Testis (tissue), 3 donors: ENCODE data around the gene STAMBPL1. TPM values are rescaled to one million over a fixed set of nuclear protein-coding genes. Genes with fewer than 3 reads are reported as not detected.

Experiments
- DNase-seq: peaks from one replicate; pipeline ENCODE4 v3.0.0-alpha.2; 2019
- H3K27ac ChIP-seq, 2 donors: fragments of 200-600 bp; sonication (generic); one replicate each; pipeline ENCODE4 v1.5.1; 2019
- H3K27me3 ChIP-seq: fragments of 200-600 bp; sonication (generic); one replicate; pipeline ENCODE4 v1.5.1; 2019
- H3K36me3 ChIP-seq: fragments of 200-600 bp; sonication (generic); one replicate; pipeline ENCODE4 v1.5.1; 2017; ENCODE audit warnings: low read depth; ENCODE audit errors: missing control alignments
- H3K4me1 ChIP-seq: fragments of 200-600 bp; sonication (generic); one replicate; pipeline ENCODE4 v1.5.1; 2019
- H3K4me3 ChIP-seq, 2 donors: fragments of 200-600 bp; sonication (generic); one replicate each; pipeline ENCODE4 v1.5.1; 2017 to 2019
- H3K9me3 ChIP-seq: fragments of 200-600 bp; sonication (generic); one replicate; pipeline ENCODE4 v1.5.1; 2017
- CTCF ChIP-seq, 3 experiments: fragments of 450-650 bp in 2 of 3; fragments of 200-600 bp in 1 of 3; sonication (generic) in 1 of 3; IDR thresholded peaks; one replicate each; pipeline ENCODE4 v1.5.1; 2016 to 2019; ENCODE audit warnings: antibody characterized with exemption in 3 of 3, mild to moderate bottlenecking in 2 of 3, moderate library complexity in 1 of 3
- POLR2A ChIP-seq: fragments of 450-650 bp; IDR thresholded peaks from one replicate; pipeline ENCODE4 v1.6.1; 2017; ENCODE audit warnings: antibody characterized with exemption, mild to moderate bottlenecking, moderate library complexity
- WGBS, 2 donors: methylation state at CpG; one replicate each; pipeline ENCODE4 v1.1.5; 2018; 5-methylcytosine and 5-hydroxymethylcytosine counted together
- intact Hi-C: fragments of 100-400 bp; cut with DNase I; formaldehyde crosslinking; loops from one replicate; pipeline ENCODE4 v1.15.1; 2023; ENCODE audit warnings: low total_unique reads
- polyA plus RNA-seq: library from polyadenylated mRNA; stranded (reverse); fragments of 350-450 nt; fragmentation: Illumina TruSeq; extraction: RNeasy Lipid Tissue Mini Kit (QIAGEN cat#74804); gene quantifications from one replicate; pipeline ENCODE4 v1.2.3, GENCODE V29; 2014; ENCODE audit warnings: low read depth, low replicate concordance; ENCODE audit not compliant: insufficient read depth
- total RNA-seq, 2 donors: library from RNA; depleted of rRNA; stranded (reverse); fragments of >200 nt; gene quantifications; one replicate each; pipeline ENCODE4 v1.2.3, GENCODE V29; 2016

STAMBPL1 gene
- total and polyA plus RNA-seq, 3 donors from 2014 or later = 20.0 to 37.5 (median 32.3) TPM

- intact Hi-C loops = no loop called here
- H3K36me3 ChIP-seq = no peaks in the 10 kb centered on the region
- WGBS, 2 donors = 0 to 86% methylated on average over 1 of the region's 1 CpG
- TF ChIP-seq POLR2A (no peak), CTCF (IDR thresholded peaks at IDR 0.05) (no peak)
- H3K27me3 ChIP-seq = no peaks in the 10 kb centered on the region
- H3K27ac ChIP-seq = no peak overlapping the region
- H3K4me3 ChIP-seq = no peak overlapping the region
- no peak for DNase-seq
- no peaks in the 10 kb centered on the region for H3K4me1 ChIP-seq
- H3K9me3 ChIP-seq = no peaks in the 10 kb centered on the region
Observed at GRCh38 chr10:88861036-88861435, 19.0 kb upstream of the STAMBPL1 start.

GRCh38 chr10:88865281-88865876, 14.7 kb upstream of the STAMBPL1 start:
- Histone ChIP-seq H3K36me3 (no peaks in the 10 kb centered on the region), H3K4me1 (no peaks in the 10 kb centered on the region), H3K4me3 (no peak overlapping the region), H3K27me3 (no peaks in the 10 kb centered on the region), H3K27ac (no peak overlapping the region), H3K9me3 (no peaks in the 10 kb centered on the region)
- intact Hi-C loops = no loop called here
- TF ChIP-seq CTCF (IDR thresholded peaks at IDR 0.05) (no peak), POLR2A (no peak)
- WGBS, 2 donors = 94 to 97% methylated on average over 4 of the region's 4 CpGs
- DNase-seq = no peak

- Histone ChIP-seq H3K4me3 (no peak overlapping the region), H3K27ac (no peak overlapping the region), H3K36me3 (no peaks in the 10 kb centered on the region), H3K27me3 (no peaks in the 10 kb centered on the region), H3K4me1 (no peaks in the 10 kb centered on the region), H3K9me3 (no peaks in the 10 kb centered on the region)
- 91 to 93% methylated on average over 2 of the region's 2 CpGs for WGBS, 2 donors
- no peak for TF ChIP-seq POLR2A
- no peak for TF ChIP-seq CTCF (IDR thresholded peaks at IDR 0.05)
- DNase-seq = no peak
- intact Hi-C loops = no loop called here
Observed at GRCh38 chr10:88866454-88866853, 13.6 kb upstream of the STAMBPL1 start.

GRCh38 chr10:88870089-88870488, 10.0 kb upstream of the STAMBPL1 start:
- TF ChIP-seq POLR2A (no peak), CTCF (IDR thresholded peaks at IDR 0.05) (no peak)
- Histone ChIP-seq H3K9me3 (no peaks in the 10 kb centered on the region), H3K4me3 (no peak overlapping the region), H3K36me3 (no peaks in the 10 kb centered on the region), H3K4me1 (no peaks in the 10 kb centered on the region), H3K27me3 (no peaks in the 10 kb centered on the region), H3K27ac (no peak overlapping the region)
- intact Hi-C loops = no loop called here
- no peak for DNase-seq

- Histone ChIP-seq H3K27ac (no peak overlapping the region), H3K4me1 (no peaks in the 10 kb centered on the region), H3K36me3 (no peaks in the 10 kb centered on the region), H3K9me3 (no peaks in the 10 kb centered on the region), H3K4me3 (no peak overlapping the region), H3K27me3 (no peaks in the 10 kb centered on the region)
- TF ChIP-seq POLR2A (no peak), CTCF (IDR thresholded peaks at IDR 0.05) (no peak)
- WGBS, 2 donors = 56 to 72% methylated on average over 2 of the region's 2 CpGs
- no peak for DNase-seq
- intact Hi-C loops = no loop called here
Observed at GRCh38 chr10:88873757-88874156, 6.3 kb upstream of the STAMBPL1 start.
